Measurements from ENCODE around the gene TIMM29.

- TF ChIP-seq ZNF543 (CRISPR knock-in tag; IDR thresholded peaks at IDR 0.05) (no peak), SUZ12 (IDR thresholded peaks at IDR 0.05; ENCODE audit: low read depth, low read length) (no peak), MLLT10 (CRISPR knock-in tag; IDR thresholded peaks at IDR 0.05) (no peak), STAT5B (CRISPR knock-in tag; IDR thresholded peaks at IDR 0.05) (no peak), NR2C2 (CRISPR knock-in tag; IDR thresholded peaks at IDR 0.05; ENCODE audit: borderline replicate concordance) (no peak), SRSF4 (IDR thresholded peaks at IDR 0.05; ENCODE audit: low read depth, low read length, poor library complexity, severe bottlenecking) (no peak), MAZ (IDR thresholded peaks at IDR 0.05; ENCODE audit: borderline replicate concordance, low read depth, low read length) (no peak), MAZ (CRISPR knock-in tag; IDR thresholded peaks at IDR 0.05; ENCODE audit: low read depth) (no peak)
Measured at GRCh38 chr19:10884274-10884673, 44.3 kb upstream of the TIMM29 start.

Data from HepG2 (cell line).